ENCODE data around the gene TAS2R7. TPM values are rescaled to one million over a fixed set of nuclear protein-coding genes. Genes with fewer than 3 reads are reported as not detected.

TAS2R7 gene
- polyA plus RNA-seq, 2 of the 4 experiments (the other 2 are of a cell fraction): not detected

DNA sequence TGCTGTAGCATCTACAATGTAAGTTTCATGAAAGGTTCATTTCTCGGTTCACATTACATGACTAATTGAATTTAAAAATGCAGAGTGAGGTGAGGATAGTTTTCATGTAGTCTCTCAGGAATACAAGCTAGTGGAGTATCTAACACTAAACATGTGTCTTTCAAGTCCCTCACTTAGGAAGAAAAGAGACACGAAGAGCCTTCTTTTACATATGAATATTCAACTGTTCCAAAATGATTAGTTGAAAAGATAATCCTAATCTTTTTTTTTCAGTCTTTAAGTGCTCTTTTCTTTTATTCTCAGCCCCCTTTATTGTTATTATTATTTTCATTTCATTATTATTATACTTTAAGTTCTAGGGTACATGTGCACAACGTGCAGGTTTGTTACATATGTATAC lies 36.0 kb upstream of the TAS2R7 start (continued):
- TF ChIP-seq, protein P1, sequence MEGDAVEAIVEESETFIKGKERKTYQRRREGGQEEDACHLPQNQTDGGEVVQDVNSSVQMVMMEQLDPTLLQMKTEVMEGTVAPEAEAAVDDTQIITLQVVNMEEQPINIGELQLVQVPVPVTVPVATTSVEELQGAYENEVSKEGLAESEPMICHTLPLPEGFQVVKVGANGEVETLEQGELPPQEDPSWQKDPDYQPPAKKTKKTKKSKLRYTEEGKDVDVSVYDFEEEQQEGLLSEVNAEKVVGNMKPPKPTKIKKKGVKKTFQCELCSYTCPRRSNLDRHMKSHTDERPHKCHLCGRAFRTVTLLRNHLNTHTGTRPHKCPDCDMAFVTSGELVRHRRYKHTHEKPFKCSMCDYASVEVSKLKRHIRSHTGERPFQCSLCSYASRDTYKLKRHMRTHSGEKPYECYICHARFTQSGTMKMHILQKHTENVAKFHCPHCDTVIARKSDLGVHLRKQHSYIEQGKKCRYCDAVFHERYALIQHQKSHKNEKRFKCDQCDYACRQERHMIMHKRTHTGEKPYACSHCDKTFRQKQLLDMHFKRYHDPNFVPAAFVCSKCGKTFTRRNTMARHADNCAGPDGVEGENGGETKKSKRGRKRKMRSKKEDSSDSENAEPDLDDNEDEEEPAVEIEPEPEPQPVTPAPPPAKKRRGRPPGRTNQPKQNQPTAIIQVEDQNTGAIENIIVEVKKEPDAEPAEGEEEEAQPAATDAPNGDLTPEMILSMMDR (IDR thresholded peaks at IDR 0.05): no peak
- TF ChIP-seq HES2 (IDR thresholded peaks at IDR 0.05): no peak

- Histone ChIP-seq H3K27ac (no peak overlapping the region), H3K4me3 (no peak overlapping the region), H3K4me1 (no peaks in the 10 kb centered on the region), H3K4me2 (no peak overlapping the region), H3K9me3 (no peaks in the 10 kb centered on the region)
- TF ChIP-seq SMC3 (IDR thresholded peaks at IDR 0.05) (no peak), CEBPB (IDR thresholded peaks at IDR 0.05) (peak; percentile 21 to 48; a peak in 2 of 4 replicates)
- FAIRE-seq: no peak
- 89% methylated on average over 1 of the region's 1 CpG for WGBS (ENCODE audit: missing lambda C conversion rate)
- CTCF ChIA-PET: no interaction called here
- no peak for ATAC-seq
- no peak for DNase-seq (ENCODE audit: low read depth in 1 of 2, low spot score in 1 of 2)
- POLR2A ChIA-PET: no interaction called here
These were observed 27.6 kb upstream of the TAS2R7 start for GRCh38 chr12:10829994-10830393.

DNA sequence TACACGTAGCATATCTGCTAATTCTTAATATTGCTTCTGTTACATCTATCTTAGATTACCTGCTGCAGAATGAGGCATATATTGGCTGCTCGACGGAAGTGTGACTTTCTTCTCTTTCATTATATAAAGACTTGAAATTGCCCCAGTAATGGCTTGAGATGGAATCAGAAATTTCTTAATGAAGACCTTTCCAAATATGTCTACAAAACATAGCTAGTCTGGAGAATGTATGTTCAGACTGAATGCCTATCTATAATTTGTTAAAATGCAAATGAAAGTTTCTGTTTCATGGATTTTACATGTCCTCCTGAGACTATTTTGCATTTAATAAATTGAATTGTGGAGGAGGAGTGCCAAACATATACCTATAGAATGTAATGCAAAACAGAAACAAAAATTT lies 23.8 kb upstream of the TAS2R7 start, which contains the start of gene TAS2R10:
Gene TAS2R10 (minus strand): TSS at position 101 of the 400 bp plus-strand sequence. CDS start 89 bp downstream, at position 12.
- Histone ChIP-seq H3K4me1 (no peaks in the 10 kb centered on the region), H3K4me2 (no peak within 1 kb of the TSS), H3K9me3 (no peaks in the 10 kb centered on the region), H3K27ac (no peak within 1 kb of the TSS), H3K4me3 (no peak within 1 kb of the TSS)
- TF ChIP-seq ZSCAN20 (CRISPR knock-in tag; IDR thresholded peaks at IDR 0.05) (no peak), RAD21 (conservative IDR thresholded peaks at IDR 0.05 in 1 of 2, IDR thresholded peaks at IDR 0.05 in 1 of 2) (no peak), FOXS1 (CRISPR knock-in tag; IDR thresholded peaks at IDR 0.05) (no peak), ZC3H11A (IDR thresholded peaks at IDR 0.05) (no peak), JUNB (IDR thresholded peaks at IDR 0.05) (no peak), TFCP2L1 (CRISPR knock-in tag; IDR thresholded peaks at IDR 0.05) (no peak), RARB (CRISPR knock-in tag; IDR thresholded peaks at IDR 0.05) (no peak), POLR2A (IDR thresholded peaks at IDR 0.05; ENCODE audit: low read length) (no peak), GATA3 (IDR thresholded peaks at IDR 0.05; ENCODE audit: borderline replicate concordance) (no peak), CBX8 (IDR thresholded peaks at IDR 0.05) (no peak), FOSB (CRISPR knock-in tag; IDR thresholded peaks at IDR 0.05) (no peak)
- TF ChIP-seq, protein P2, sequence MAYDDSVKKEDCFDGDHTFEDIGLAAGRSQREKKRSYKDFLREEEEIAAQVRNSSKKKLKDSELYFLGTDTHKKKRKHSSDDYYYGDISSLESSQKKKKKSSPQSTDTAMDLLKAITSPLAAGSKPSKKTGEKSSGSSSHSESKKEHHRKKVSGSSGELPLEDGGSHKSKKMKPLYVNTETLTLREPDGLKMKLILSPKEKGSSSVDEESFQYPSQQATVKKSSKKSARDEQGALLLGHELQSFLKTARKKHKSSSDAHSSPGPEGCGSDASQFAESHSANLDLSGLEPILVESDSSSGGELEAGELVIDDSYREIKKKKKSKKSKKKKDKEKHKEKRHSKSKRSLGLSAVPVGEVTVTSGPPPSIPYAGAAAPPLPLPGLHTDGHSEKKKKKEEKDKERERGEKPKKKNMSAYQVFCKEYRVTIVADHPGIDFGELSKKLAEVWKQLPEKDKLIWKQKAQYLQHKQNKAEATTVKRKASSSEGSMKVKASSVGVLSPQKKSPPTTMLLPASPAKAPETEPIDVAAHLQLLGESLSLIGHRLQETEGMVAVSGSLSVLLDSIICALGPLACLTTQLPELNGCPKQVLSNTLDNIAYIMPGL (CRISPR knock-in tag; IDR thresholded peaks at IDR 0.05; ENCODE audit: borderline replicate concordance): no peak
- ChIA-PET POLR2A (no interaction called here), CTCF (no interaction called here)
- 84% methylated on average over 3 of the region's 3 CpGs for WGBS (ENCODE audit: missing lambda C conversion rate)
- no peak for DNase-seq (ENCODE audit: low read depth in 1 of 2, low spot score in 1 of 2)
- ATAC-seq: no peak
- FAIRE-seq: no peak

GRCh38 chr12:10824957-10825356 lies 22.5 kb upstream of the TAS2R7 start:
- Histone ChIP-seq H3K4me1 (no peaks in the 10 kb centered on the region), H3K27ac (no peak overlapping the region), H3K4me2 (no peak overlapping the region), H3K9me3 (no peaks in the 10 kb centered on the region), H3K4me3 (no peak overlapping the region)
- DNase-seq (ENCODE audit: low read depth in 1 of 2, low spot score in 1 of 2): no peak
- 87% methylated on average over 3 of the region's 3 CpGs for WGBS (ENCODE audit: missing lambda C conversion rate)
- ATAC-seq: no peak
- POLR2A ChIA-PET: no interaction called here
- CTCF ChIA-PET: no interaction called here
- FAIRE-seq: no peak
- TF ChIP-seq RAD21 (conservative IDR thresholded peaks at IDR 0.05 in 1 of 2, IDR thresholded peaks at IDR 0.05 in 1 of 2) (no peak), MAFK (IDR thresholded peaks at IDR 0.05; ENCODE audit: partially characterized antibody) (no peak), PHF8 (IDR thresholded peaks at IDR 0.05; ENCODE audit: borderline replicate concordance, low read depth) (no peak), CHD2 (IDR thresholded peaks at IDR 0.05; ENCODE audit: low read length, partially characterized antibody) (no peak), JUN (IDR thresholded peaks at IDR 0.05) (no peak), EHMT2 (IDR thresholded peaks at IDR 0.05; ENCODE audit: low read depth) (no peak), RARB (CRISPR knock-in tag; IDR thresholded peaks at IDR 0.05) (no peak), RCOR1 (IDR thresholded peaks at IDR 0.05; ENCODE audit: low read depth, low read length) (no peak), FOSL2 (IDR thresholded peaks at IDR 0.05) (no peak), FOSL2 (CRISPR knock-in tag; IDR thresholded peaks at IDR 0.05) (no peak), MYC (IDR thresholded peaks at IDR 0.05; ENCODE audit: borderline replicate concordance, low read length) (no peak), KDM1A (IDR thresholded peaks at IDR 0.05; ENCODE audit: low read depth) (no peak), HDAC2 (IDR thresholded peaks at IDR 0.05) (no peak)
- TF ChIP-seq, protein P3, sequence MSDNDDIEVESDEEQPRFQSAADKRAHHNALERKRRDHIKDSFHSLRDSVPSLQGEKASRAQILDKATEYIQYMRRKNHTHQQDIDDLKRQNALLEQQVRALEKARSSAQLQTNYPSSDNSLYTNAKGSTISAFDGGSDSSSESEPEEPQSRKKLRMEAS (IDR thresholded peaks at IDR 0.05): no peak
- TF ChIP-seq, protein P2 (CRISPR knock-in tag; IDR thresholded peaks at IDR 0.05; ENCODE audit: borderline replicate concordance): no peak
- TF ChIP-seq, protein P4, sequence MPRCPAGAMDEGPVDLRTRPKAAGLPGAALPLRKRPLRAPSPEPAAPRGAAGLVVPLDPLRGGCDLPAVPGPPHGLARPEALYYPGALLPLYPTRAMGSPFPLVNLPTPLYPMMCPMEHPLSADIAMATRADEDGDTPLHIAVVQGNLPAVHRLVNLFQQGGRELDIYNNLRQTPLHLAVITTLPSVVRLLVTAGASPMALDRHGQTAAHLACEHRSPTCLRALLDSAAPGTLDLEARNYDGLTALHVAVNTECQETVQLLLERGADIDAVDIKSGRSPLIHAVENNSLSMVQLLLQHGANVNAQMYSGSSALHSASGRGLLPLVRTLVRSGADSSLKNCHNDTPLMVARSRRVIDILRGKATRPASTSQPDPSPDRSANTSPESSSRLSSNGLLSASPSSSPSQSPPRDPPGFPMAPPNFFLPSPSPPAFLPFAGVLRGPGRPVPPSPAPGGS (IDR thresholded peaks at IDR 0.05): no peak
